ENCODE results near the gene TTC38.

The TTC38 gene

DNA sequence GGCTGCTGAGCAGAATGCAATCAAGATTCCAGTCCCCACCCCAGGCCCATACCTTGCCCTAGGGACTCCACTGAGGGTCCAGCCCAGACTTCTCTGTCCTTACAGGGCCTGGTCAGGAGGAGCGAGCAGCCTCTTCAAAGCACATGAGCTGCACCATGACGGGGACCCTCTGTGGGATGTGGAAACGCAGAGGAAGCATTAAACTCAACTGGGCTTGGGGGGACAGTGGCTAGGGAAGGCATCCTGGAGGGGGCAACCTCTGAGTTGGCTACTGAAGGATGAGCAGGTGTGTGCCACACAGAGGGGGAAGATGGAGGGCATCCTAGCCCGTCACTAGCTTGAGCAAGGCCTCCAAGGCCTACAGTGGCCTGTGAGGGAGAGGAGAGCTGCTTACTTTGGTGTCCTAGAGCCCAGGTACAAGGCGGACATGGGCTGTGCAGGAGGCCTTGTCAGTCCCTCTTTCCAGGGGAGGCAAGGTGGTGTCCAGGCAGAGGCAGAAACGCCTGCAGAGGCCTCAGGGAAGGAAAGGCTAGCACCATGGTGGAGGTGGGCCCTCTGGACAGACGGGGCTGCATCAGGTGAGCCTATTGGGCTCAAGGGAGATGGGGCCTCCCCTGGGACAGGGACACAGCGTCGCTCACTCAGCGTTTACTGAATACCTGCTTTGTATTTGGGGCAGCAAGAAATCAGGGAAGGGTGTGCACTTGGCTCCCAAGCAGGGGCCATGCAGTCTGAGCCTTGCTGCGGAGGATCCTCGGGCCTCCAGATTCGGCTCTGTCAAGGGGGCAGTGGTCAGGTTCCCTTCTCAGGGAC, 14.3 kb downstream of the TTC38 start:
- no peaks in the 10 kb centered on the region for H3K9me3 ChIP-seq (ENCODE audit: control insufficient read depth, low read length)
- no peak overlapping the region for H3K4me3 ChIP-seq (ENCODE audit: low read depth, low read length)
- TF ChIP-seq, protein P1, sequence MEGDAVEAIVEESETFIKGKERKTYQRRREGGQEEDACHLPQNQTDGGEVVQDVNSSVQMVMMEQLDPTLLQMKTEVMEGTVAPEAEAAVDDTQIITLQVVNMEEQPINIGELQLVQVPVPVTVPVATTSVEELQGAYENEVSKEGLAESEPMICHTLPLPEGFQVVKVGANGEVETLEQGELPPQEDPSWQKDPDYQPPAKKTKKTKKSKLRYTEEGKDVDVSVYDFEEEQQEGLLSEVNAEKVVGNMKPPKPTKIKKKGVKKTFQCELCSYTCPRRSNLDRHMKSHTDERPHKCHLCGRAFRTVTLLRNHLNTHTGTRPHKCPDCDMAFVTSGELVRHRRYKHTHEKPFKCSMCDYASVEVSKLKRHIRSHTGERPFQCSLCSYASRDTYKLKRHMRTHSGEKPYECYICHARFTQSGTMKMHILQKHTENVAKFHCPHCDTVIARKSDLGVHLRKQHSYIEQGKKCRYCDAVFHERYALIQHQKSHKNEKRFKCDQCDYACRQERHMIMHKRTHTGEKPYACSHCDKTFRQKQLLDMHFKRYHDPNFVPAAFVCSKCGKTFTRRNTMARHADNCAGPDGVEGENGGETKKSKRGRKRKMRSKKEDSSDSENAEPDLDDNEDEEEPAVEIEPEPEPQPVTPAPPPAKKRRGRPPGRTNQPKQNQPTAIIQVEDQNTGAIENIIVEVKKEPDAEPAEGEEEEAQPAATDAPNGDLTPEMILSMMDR (IDR thresholded peaks at IDR 0.05) = no peak
- no peak overlapping the region for H3K4me2 ChIP-seq (ENCODE audit: low read length)
- no peak overlapping the region for H3K27ac ChIP-seq
- H2AFZ ChIP-seq = no peak overlapping the region
- no peaks in the 10 kb centered on the region for H3K4me1 ChIP-seq
- no peaks in the 10 kb centered on the region for H3K36me3 ChIP-seq (ENCODE audit: control insufficient read depth, insufficient read depth, low read length)
- H3K79me2 ChIP-seq = no peaks in the 10 kb centered on the region
- no peaks in the 10 kb centered on the region for H3K27me3 ChIP-seq (ENCODE audit: control insufficient read depth, insufficient read depth, low read length)
- H3K9ac ChIP-seq = no peak overlapping the region

DNA sequence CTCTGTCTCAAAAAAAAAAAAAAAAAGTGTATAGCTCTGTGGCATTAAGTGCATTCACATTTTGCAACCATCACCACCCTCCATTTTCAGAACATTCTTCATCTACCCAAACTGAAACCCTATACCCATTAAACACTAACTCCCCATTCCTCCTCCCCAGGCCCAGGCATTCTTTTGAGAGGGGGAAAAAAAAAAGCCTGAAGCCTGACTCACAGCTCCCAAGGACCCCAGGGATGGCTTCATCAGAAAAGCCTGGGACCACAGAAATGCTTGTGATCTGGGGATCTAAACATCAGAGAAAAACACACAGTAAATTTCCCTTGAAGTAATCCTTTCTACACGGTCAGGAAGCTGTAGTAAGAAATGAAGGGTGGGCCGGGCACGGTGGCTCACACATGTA, 18.2 kb downstream of the TTC38 start:
- no peaks in the 10 kb centered on the region for H3K27me3 ChIP-seq (ENCODE audit: control insufficient read depth, insufficient read depth, low read length)
- no peaks in the 10 kb centered on the region for H3K79me2 ChIP-seq
- H3K36me3 ChIP-seq (ENCODE audit: control insufficient read depth, insufficient read depth, low read length) = no peaks in the 10 kb centered on the region
- TF ChIP-seq, protein P1 (IDR thresholded peaks at IDR 0.05) = no peak
- no peak overlapping the region for H3K9ac ChIP-seq
- H3K9me3 ChIP-seq (ENCODE audit: control insufficient read depth, low read length) = no peaks in the 10 kb centered on the region
- H3K4me2 ChIP-seq (ENCODE audit: low read length) = no peak overlapping the region
- H3K27ac ChIP-seq = no peak overlapping the region
- H3K4me3 ChIP-seq (ENCODE audit: low read depth, low read length) = no peak overlapping the region
- H2AFZ ChIP-seq = no peak overlapping the region
- H3K4me1 ChIP-seq = no peaks in the 10 kb centered on the region

DNA sequence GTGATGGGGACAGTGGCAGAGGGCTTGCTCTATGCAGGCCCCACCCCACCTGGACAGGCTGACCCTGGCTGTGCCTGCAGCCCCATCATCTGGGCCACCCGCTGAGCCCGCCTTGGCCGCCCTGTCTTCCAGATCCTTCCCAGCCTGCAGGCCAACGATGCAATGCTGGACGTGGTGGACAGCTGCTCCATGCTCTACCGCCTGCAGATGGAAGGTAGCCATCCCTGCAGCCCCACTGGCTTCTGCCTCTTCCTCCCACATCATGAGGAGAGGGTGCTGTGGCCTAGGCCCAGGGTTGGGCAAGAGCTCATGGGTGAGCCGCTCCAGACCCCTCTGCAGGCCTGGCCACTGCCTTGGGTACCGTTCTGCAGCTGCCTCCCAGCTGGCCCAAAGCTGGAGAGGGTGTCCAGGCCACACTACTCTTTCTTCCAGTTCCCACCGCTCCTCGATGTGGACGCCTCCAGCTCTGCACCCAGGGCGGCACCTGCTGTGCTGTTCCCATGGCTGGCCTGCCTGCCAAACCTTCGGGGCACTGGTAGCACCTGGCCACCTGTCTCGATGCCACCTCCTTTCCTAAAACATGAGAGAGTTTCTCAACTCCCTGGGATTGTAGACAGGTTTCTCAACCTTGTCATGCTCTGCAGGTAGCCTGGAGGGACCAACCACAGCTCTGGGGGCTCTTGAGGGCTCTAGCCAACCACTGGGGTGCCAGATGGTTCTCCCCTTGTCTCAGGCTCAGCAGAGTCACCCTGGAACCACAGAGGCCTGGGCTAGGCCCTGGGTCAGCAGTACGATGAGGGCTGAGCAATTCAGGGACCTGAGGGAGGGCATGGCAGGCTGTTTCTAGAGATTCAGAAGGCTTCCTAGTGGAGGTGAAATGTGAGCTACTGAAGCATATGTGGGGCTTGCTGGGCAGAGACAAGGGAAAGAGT, 19.4 kb downstream of the TTC38 start:
- no peak overlapping the region for H2AFZ ChIP-seq
- H3K4me3 ChIP-seq (ENCODE audit: low read depth, low read length) = no peak overlapping the region
- H3K9me3 ChIP-seq (ENCODE audit: control insufficient read depth, low read length) = no peaks in the 10 kb centered on the region
- no peaks in the 10 kb centered on the region for H3K4me1 ChIP-seq
- H3K79me2 ChIP-seq = no peaks in the 10 kb centered on the region
- peak overlapping the region; percentile 11 for H3K27ac ChIP-seq
- H3K27me3 ChIP-seq (ENCODE audit: control insufficient read depth, insufficient read depth, low read length) = no peaks in the 10 kb centered on the region
- no peak overlapping the region for H3K4me2 ChIP-seq (ENCODE audit: low read length)
- TF ChIP-seq, protein P1 (IDR thresholded peaks at IDR 0.05) = no peak
- no peaks in the 10 kb centered on the region for H3K36me3 ChIP-seq (ENCODE audit: control insufficient read depth, insufficient read depth, low read length)
- no peak overlapping the region for H3K9ac ChIP-seq

DNA sequence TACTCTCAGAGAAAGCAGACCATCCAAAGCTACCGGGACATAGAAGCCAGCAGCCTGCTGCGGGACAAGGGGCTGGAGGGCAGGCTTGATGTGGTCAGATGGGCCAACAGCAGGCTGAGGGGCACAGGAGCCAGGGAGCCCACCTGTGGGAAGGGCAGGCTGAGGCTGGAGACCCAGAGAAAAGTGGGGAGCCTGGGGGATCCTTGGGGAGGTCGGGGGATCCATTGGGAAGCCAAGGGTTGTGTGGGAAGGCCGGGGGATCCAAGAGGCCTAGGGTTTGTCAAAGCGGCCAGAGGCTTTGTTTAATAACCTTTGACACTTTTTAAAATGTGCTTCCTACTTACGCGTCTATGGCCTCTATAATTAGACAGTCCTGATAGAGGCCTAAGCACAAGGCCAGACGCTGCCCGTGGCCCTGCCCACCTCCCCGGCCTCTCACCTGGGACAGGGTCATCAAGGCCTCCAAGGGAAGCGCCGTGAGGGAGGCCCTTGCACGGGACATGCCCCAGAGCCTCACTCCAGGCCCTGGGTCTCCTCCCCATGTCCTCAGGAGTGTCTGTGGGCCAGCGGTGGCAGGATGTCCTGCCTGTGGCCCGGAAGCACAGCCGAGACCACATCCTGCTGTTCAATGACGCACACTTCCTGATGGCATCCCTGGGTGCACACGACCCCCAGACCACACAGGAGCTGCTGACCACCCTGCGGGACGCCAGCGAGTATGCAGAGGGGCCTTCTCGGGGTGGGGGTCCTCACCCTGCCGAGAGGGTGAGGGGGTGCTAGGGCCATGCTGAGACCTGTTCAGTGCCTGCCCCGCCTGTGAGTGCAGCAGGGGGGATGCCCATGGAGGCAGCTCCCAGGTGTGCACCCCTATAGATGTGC, 20.3 kb downstream of the TTC38 start:
- Histone ChIP-seq H3K9ac (no peak overlapping the region), H3K4me1 (no peaks in the 10 kb centered on the region), H3K79me2 (no peaks in the 10 kb centered on the region), H3K9me3 (ENCODE audit: control insufficient read depth, low read length) (no peaks in the 10 kb centered on the region), H2AFZ (no peak overlapping the region), H3K27ac (peak overlapping the region; percentile 11), H3K4me3 (ENCODE audit: low read depth, low read length) (no peak overlapping the region), H3K4me2 (ENCODE audit: low read length) (no peak overlapping the region), H3K27me3 (ENCODE audit: control insufficient read depth, insufficient read depth, low read length) (no peaks in the 10 kb centered on the region), H3K36me3 (ENCODE audit: control insufficient read depth, insufficient read depth, low read length) (no peaks in the 10 kb centered on the region)
- TF ChIP-seq, protein P1 (IDR thresholded peaks at IDR 0.05) = no peak

Measured in parathyroid adenoma (tissue), 2 donors.